Skeletal muscle cell (primary cell): ENCODE results near the gene POU5F1.
"Not testable (repeated sequence)": the region's sequence is repeated elsewhere in the genome, so short reads cannot be mapped to it uniquely, and the experiment has no call there.

Source experiments
- DNase-seq: peaks from one replicate; pipeline ENCODE4 v3.0.0-alpha.2; 2010; ENCODE audit warnings: low read depth
- H3K4me3 ChIP-seq: 2 replicates; pipeline ENCODE4 v1.5.1; 2011; ENCODE audit warnings: low read depth, mild to moderate bottlenecking, control low read depth, low read length, moderate library complexity

The POU5F1 gene

GRCh38 chr6:31170600-31170881, at the start of gene POU5F1:
Gene POU5F1 (minus strand): TSS chr6:31170682. CDS start chr6:31170620, 62 bp downstream.
- no peak for DNase-seq
- no peak within 1 kb of the TSS for H3K4me3 ChIP-seq

- H3K4me3 ChIP-seq = no peak overlapping the region
- no peak for DNase-seq
Observed at GRCh38 chr6:31216208-31216898, 45.9 kb upstream of the POU5F1 start.

- DNase-seq = not testable (repeated sequence)
Observed at GRCh38 chr6:31215216-31215615, 44.7 kb upstream of the POU5F1 start.

GRCh38 chr6:31214516-31214915, 44.0 kb upstream of the POU5F1 start:
- no peak for DNase-seq
- no peak overlapping the region for H3K4me3 ChIP-seq

More at GRCh38 chr6:31215216-31215615, 44.7 kb upstream of the POU5F1 start:
- not testable (repeated sequence) for H3K4me3 ChIP-seq

GRCh38 chr6:31210741-31211532, 40.5 kb upstream of the POU5F1 start:
- DNase-seq = no peak
- no peak overlapping the region for H3K4me3 ChIP-seq

- no peak for DNase-seq
- no peak overlapping the region for H3K4me3 ChIP-seq
Observed at GRCh38 chr6:31210123-31210522, 39.6 kb upstream of the POU5F1 start.

- no peak overlapping the region for H3K4me3 ChIP-seq
- no peak for DNase-seq
Observed at GRCh38 chr6:31209137-31209536, 38.7 kb upstream of the POU5F1 start.

- H3K4me3 ChIP-seq = no peak overlapping the region
- no peak for DNase-seq
Observed at GRCh38 chr6:31208506-31208905, 38.0 kb upstream of the POU5F1 start.

GRCh38 chr6:31205638-31206037, 35.2 kb upstream of the POU5F1 start:
- no peak for DNase-seq
- H3K4me3 ChIP-seq = no peak overlapping the region

GRCh38 chr6:31204751-31205145, 34.3 kb upstream of the POU5F1 start:
- no peak for DNase-seq
- no peak overlapping the region for H3K4me3 ChIP-seq

GRCh38 chr6:31203345-31203979, 33.0 kb upstream of the POU5F1 start:
- no peak for DNase-seq
- peak overlapping the region; percentile 38 for H3K4me3 ChIP-seq

- no peak for DNase-seq
- H3K4me3 ChIP-seq = no peak overlapping the region
Observed at GRCh38 chr6:31202259-31203166, 32.0 kb upstream of the POU5F1 start.

GRCh38 chr6:31199105-31199452, 28.6 kb upstream of the POU5F1 start:
- H3K4me3 ChIP-seq = not testable (repeated sequence)

GRCh38 chr6:31197559-31198305, 27.2 kb upstream of the POU5F1 start:
- peak overlapping the region; percentile 68 for H3K4me3 ChIP-seq
- DNase-seq = no peak

More at GRCh38 chr6:31199105-31199452, 28.6 kb upstream of the POU5F1 start:
- not testable (repeated sequence) for DNase-seq

GRCh38 chr6:31196251-31197022, 26.0 kb upstream of the POU5F1 start:
- not testable (repeated sequence) for DNase-seq
- peak overlapping the region; percentile 68 for H3K4me3 ChIP-seq

- H3K4me3 ChIP-seq, DNase-seq: not testable (repeated sequence)
Observed at GRCh38 chr6:31195308-31195979, 25.0 kb upstream of the POU5F1 start.

- H3K4me3 ChIP-seq = no peak overlapping the region
- no peak for DNase-seq
Observed at GRCh38 chr6:31194061-31194834, 23.8 kb upstream of the POU5F1 start.
